DMS79 treated with DMSO at 0.1 percent for 48 hours (cell line): Measurements from ENCODE around the gene CLMN.

Experiments
- DNase-seq: peaks from one replicate; lab custom pipeline; 2025; lab: John Stamatoyannopoulos, UW

Gene CLMN, protein sequence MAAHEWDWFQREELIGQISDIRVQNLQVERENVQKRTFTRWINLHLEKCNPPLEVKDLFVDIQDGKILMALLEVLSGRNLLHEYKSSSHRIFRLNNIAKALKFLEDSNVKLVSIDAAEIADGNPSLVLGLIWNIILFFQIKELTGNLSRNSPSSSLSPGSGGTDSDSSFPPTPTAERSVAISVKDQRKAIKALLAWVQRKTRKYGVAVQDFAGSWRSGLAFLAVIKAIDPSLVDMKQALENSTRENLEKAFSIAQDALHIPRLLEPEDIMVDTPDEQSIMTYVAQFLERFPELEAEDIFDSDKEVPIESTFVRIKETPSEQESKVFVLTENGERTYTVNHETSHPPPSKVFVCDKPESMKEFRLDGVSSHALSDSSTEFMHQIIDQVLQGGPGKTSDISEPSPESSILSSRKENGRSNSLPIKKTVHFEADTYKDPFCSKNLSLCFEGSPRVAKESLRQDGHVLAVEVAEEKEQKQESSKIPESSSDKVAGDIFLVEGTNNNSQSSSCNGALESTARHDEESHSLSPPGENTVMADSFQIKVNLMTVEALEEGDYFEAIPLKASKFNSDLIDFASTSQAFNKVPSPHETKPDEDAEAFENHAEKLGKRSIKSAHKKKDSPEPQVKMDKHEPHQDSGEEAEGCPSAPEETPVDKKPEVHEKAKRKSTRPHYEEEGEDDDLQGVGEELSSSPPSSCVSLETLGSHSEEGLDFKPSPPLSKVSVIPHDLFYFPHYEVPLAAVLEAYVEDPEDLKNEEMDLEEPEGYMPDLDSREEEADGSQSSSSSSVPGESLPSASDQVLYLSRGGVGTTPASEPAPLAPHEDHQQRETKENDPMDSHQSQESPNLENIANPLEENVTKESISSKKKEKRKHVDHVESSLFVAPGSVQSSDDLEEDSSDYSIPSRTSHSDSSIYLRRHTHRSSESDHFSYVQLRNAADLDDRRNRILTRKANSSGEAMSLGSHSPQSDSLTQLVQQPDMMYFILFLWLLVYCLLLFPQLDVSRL

DNA sequence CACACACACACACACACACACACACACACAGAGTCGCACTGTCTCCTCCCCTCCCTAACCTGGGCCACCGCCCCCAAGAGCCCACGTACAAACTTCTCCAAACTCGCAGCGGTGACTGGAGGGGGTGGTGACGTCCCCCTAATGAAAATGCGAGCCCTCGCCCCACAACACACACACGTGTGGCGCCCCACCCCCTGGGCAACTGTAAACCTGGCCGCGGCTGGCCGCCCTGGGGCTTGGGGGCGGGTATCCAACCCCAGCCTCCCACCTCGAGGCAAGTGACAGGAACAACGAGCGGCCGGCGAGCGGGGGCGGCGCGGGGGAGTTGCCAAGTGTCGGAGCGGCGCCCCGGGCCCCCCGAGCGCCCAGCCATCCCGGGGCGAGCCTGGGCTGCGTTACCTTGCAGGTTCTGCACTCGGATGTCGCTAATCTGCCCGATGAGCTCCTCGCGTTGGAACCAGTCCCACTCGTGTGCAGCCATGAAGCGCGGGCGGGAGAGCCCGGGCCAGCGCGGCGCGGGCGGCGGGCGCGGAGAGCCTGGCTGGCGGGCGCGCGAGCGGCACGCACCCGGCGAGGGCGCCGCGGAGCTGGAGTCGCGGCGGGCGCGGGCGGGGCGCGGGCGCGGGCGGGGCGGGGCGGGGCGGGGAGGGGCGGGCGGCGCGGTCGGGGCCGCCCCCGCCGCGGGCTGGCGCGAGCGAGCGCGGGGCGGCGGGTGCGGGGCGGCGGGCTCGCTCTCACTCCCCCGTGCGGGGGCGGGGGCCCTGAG lies at the start of gene CLMN:
Gene CLMN (minus strand): TSS at position 597 of the 766 bp plus-strand sequence. CDS start 116 bp downstream, at position 481.
- no peak for DNase-seq

DNA sequence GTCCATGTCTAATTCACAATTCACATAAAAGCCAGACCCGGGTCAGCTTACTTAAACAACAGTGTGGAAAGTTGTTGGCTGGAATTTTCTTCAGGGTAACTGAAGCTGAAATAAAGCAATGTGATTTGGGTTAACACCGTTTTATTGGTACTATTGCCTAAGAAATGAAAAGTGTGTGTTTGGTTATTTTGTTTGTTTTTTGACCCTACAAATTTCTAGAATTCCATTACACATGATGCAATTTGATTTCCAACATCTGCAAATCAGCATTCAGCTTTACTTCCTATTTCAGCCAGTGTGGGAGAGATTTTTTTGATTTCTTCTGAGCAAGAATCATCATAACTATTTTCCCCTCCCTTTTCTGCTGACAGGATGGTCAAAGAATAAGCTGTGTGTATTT lies 45.7 kb upstream of the CLMN start:
- no peak for DNase-seq

DNA sequence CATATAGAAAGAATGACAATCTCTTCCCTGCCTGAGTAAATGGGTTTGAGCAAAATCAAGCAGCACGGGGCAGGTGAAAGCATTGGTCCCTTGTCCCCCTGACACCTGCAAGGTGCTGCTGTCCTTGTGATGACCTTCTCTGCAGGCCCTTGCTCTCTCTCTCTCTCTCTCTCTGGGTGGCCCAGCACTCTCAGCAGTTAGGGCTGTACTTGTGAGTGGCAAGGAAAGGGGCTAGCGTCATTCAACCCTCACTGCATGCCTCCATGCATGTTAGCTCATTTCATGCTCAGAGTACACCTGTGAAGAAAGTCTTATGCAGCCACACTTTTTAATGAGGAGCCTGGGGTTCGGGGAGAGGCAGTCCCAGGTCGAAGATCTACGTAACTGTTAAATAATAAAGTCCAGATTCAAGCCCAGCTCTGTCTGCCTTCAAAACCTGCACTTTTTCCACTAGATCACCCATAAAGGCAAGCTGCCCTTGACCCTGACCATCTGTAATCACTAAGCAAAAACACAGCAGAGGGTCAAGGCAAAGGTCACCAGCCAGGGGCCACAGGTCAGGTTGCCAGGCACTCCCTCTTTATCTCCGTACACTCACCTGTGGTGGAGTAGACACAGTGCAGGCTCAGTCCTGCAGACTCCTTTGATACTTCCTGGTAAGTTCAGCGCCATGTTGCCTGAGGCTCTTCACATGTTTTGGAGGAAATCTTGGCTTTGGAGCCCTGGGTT lies 44.9 kb upstream of the CLMN start:
- no peak for DNase-seq

DNA sequence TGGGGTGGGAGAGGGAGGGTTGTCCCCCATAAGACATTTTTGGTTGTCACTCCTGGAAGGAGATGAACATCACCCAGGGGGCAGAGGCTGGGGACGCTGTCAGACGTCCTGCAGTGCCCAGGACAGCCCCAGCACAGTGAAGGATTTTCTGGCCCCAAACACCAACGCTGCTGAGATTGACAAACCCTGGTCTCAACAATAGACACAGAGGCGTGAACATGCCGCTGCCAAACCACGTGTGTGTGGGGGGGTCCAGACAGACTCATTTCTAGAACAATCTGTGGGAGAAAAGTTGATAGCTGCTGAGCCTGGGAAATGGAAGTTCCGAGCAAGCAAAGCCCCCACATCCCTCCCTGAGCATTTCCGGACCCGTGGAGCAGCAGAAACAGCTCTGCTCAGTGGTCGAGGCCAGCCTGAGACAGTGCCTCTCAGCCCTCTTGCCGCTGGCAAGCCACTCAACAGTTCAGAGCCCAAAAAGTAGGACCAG lies 43.8 kb upstream of the CLMN start:
- no peak for DNase-seq

DNA sequence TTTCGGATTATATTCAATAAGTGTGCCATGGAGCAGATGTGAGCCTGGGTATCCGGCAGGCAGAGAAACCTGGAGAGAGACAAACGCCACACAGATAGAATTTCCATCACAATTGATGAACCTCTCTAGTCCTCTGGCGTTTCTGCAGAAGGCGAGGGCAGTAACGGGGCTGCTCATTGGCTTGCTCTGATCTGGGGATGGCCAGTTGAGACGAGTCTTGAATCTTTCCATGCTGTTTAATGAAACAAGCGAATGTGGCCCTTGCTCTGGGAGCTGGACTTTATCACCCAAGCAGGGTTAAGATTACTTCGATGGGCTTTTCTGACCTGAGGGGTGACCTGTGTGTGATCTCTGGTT lies 42.4 kb upstream of the CLMN start:
- DNase-seq = no peak

DNA sequence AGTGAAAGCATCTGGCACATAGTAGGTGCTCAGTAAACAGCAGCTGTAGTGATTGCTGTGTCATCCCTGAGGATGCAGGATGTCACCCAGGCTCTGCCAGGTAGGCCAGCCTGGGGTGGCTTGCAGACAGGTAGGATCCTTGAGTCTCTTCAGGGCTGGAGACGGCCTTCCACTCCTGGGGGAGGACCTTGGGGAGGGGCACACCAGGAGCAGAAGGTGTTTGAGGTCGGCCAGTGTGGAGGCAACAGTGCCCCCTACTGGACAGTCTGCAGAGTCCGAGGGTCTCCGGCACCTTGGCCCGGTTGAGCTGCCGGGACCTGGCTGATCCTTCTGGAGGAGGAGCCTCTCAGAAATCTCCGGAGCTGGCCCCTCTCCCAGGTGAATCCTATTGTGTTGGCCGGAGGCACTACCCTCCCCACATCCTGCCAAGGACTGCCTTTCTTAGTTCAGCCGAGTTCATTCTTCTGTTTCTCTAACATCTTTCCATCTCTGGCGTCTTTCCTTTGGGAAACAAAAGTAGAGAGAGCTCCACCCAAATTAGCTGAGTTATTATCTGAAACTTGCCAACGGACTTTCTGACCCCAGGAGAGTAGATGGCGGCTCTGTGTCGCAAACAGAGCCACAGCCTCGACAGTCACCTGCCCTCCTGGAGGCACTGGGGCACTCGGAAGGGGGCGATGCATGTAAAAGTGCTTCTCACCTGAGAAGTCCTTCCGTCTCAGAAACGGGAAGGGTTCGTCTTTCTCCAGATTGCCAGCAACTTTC lies 41.8 kb upstream of the CLMN start:
- DNase-seq = no peak

DNA sequence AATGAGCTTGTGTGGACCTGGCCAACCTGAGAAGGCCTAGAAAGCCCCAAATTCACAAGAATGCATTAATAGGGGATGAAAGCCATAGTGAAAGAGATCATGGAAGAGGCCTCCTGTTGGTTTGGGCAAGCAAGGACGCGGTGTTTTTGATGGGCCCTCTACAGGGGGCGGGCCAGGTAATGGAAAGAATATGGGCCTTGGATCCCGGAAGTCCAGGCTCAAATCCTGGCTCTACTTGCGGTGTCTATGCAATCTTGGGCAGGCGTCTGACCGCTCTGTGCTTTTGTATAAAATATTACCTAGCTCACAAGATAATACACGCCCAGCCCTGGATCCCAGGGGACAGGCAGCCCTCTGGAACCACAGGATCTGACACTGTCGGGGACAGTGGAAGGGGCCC lies 41.1 kb upstream of the CLMN start:
- DNase-seq = no peak

DNA sequence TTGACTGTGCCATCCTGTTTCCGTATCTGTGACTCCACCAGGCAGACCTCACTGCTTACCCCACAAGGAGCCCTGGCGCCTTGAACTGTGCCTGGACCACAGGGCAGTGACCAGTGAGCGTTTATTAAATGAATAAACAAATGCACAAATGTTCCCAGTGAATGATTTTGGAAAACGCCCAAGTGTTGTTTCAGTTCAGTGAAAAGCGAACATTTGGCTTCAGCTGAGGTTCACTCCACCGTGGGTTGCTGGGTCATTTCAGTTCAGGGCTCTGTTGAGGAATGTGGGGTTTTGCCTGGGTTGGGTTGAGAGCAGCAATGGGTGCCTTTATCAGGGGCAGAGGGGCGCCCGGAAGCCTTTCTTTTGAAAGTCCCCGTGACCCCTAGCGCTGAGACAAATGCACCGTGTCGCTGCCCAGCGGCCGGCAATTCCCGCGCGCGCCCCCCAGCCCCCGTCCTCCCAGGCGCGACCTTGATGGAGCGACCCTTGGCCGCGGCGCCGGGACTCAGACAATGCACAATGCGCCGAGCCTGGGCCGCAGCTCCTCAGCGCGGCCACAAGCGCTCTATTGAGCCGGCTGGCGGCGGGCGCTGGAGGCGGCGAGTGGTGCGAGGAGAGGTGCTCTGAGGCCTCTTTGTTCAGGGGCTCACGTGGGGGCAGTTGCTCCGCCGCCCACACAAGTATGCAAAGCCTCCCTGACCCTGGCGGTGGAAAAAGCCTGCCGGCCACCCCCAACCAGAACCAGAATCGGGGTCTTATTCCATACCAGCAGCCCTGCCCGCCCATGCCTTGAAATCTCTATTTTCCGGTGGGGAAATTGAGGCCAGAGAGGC lies 40.5 kb upstream of the CLMN start:
- DNase-seq = no peak

DNA sequence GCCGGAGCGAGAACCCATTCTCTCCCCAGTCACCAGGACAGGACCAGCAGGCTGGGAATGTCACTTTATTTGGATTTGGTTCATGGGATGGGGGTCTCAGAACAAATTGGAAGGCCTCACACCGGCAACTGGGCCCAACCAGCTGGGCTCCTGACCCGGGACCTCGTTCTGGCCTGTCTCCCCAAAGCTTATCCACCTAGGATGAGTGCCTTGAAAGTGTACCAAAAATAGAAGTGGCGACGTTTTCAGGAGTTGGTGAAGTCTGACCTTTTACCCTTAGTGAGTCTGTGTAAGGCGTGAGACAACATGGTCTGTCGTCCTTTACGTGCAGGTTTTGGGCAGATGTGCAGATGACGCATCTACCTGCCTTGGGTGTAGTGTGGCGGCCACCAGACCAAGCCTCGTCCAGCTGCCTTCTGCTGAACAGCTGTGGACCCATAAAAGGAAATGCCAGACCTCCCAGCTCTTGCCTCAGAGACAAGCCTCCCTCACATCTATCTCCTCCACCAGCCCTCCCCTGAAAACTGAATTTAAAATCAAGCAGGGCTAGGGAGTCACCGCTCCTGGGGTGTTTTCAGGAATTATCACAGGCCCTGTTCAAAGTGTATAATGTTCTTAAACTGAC lies 36.6 kb upstream of the CLMN start:
- DNase-seq = no peak

DNA sequence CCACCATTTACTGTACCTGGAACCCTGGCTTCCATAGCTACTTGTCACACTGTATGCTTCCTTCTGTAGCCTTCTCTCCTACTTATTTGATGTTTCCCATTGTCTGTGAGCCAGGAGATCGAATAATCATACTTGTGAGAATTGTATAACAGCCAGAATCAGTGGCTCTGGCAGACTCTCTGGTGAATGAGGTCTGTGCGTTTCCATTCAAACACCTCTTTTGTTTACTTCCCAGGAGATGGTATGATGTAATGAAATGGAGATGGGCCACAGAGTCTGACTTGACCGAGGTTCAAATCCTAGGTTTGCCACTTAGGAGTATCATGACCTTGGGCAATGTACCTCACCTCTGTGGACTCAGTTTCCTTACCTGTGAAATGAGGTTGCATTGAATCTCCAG lies 35.7 kb upstream of the CLMN start:
- no peak for DNase-seq

DNA sequence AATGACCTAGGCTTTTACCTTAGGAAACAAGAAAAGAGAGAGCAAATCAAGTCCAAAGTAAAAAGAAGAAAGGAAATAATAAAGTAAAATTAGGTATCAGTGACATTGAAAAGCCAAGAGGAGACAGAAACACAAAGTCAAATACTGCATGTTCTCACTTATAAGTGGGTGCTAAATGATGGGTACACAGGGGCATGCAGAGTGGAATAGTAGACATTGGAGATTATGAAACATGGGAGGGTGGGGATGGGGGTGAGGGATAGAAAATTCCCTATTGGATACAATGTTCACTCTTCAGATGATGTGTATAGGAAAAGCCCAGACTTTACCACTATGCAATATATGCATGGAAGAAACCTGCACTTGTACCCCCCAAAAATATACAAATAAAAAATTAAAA lies 35.1 kb upstream of the CLMN start:
- no peak for DNase-seq

DNA sequence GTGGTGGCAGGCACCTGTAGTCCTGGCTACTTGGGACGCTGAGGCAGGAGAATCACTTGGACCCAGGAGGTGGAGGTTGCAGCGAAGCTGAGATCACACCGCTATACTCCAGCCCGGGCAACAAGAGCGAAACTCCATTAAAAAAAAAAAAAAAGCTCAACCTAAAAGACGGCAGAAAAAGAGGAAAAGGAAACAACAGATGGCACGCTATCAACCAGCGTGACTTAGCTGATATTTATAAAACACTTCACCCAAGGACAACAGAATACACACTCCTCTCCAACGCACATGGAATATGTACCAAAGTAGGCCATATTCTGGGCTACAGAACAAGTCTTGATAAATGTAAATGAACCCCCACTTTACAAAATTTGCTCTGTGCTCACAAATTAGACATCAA lies 34.0 kb upstream of the CLMN start:
- DNase-seq = no peak

DNA sequence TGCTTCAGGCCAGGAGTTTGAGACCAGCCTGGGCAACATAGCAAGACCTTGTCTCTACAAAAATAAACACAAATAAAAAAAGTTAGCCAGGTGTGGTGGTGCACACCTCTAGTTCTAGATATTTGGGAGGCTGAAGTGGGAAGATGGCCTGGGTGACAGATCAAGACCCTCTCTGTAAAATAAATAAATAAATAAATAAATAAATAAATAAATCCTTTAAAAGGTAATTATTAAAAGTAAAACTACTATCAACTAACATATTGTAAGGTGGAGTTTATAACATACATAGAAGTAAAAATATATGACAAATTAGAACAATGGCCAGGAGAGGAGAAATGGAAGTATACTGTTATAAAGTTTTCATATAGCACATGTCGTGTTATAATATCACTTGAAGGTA lies 33.3 kb upstream of the CLMN start:
- no peak for DNase-seq

DNA sequence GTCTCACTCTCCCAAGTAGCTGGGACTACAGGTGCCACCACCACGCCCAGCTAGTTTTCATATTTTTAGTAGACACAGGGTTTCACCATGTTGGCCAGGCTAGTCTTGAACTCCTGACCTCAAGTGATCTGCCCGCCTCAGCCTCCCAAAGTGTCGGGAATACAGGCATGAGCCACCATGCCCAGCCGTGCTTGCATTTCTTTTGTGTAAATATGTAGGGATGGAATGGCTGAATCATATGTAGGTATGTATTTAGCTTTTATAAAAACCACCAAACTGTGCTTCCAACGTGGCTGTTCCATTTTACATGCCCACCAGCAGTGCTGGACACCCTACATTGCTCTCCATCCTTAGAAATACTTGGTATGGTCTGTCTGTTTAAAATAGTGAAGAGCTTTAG lies 32.8 kb upstream of the CLMN start:
- DNase-seq = no peak

DNA sequence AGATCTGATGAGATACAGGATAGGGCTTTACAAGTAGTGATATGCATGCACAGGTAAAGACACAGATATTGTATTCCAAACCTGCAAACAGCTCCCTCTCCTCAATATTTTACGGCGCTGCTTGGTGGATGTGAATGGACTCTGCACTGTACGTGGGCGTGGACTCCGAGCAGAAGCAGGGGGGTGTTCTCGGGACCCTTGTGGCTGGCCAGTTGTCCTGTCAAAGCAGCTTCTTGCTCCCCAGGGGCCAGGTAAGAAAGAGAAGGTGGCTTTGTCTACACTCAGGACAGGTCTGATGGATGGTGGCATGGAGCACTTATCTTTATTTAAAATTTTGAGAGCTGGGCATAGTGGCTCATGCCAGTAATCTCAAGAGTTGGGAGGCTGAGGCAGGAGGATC lies 29.5 kb upstream of the CLMN start:
- no peak for DNase-seq

DNA sequence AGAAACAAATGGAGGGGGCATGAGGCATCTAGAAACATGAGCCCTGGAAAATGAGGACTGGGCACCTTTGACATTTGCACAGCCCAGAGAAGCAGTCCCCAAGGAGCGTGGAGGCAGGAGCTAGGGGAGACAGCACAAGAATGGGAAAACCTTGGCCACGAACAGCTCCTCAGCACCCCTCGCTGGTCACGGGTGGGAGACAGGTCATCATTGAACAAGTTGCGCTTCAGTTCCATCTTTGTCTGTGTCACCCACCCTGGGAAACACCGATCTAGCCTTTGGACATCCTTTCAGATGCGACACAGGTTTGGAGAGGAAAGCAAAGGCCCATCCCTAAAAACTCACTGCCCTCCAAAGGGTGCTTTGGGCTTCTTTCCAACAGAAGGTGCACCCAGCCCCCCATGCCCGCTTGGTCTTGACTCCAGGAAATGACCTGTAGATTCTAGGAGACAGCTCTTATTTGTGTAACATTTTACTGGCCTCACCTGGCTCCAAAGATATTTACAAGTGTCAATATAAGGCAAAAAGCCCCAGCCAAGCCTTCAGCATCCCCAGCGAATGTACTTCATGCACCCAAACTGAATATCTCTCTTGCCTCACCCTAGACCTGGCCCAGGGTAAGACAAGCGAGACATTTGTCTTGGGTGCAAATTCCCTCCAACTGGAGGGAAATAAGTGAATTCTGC lies 28.8 kb upstream of the CLMN start:
- DNase-seq = no peak

DNA sequence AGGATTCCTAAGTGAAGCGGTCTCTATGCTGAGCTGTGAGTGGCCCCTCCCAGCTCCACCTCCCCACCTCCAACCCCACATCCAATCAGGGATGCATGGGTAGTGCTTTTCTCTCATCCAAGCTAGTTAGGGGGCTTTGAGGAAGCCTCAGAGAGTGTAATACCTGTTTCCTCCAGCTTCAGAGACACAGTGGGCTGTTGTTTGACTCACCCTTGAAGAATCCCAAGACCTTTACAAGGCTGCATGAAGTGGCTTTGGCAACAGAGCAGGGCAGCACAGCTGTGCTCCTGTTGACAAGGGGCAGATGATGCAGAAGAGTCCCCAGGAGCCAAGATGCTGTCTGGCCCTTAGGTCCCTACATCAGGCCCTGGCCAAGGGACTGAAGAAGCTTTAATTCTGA lies 27.1 kb upstream of the CLMN start:
- no peak for DNase-seq

DNA sequence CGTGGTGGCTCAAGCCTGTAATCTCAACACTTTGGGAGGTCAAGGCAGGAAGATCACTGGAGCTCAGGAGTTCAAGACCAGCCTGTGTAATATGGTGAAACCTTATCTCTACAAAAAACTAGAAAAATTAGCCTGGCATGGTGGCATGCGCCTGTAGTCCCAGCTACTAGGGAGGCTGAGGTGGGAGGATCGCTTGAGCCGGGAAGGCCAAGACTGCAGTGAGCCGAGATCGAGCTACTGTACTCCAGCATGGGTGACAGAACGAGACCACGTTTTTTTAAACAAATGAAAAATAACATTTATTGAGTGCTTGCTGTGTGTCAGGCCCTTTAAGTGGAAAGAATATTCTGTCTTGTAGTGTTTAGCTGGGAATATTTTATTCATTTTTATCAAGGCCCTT lies 26.6 kb upstream of the CLMN start:
- DNase-seq = no peak

DNA sequence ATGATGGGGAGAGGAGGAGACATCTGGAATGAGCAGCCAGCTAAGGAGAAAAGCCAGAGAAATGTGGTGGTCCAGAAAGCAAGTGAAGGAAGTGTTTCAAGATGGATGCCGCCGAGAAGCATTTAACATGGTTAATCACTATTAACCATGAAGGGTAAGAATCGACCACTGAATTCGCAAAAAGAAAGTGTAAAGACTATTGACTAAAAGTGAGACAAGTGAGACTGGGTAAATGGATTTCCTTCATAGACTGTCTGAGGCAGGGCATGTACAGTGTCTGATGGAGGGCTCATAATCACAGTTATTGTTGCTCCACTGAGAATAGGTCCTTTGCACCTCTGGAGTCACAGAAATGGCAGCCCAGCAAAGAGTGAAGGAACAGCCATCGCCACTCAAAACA lies 25.3 kb upstream of the CLMN start:
- no peak for DNase-seq
